Activated CD4-positive, alpha-beta T cell treated with anti-CD3 and anti-CD28 coated beads for 1 hour (primary cell): ENCODE measurements around the gene IGF2BP3.
"Not testable (repeated sequence)": the region's sequence is repeated elsewhere in the genome, so short reads cannot be mapped to it uniquely, and the experiment has no call there.

ENCODE experiments used
- DNase-seq: peaks from one replicate; pipeline ENCODE4 v3.0.0-alpha.2; 2020

Gene IGF2BP3

GRCh38 chr7:23336086-23336485 lies 134.2 kb downstream of the IGF2BP3 start:
- no peak for DNase-seq

GRCh38 chr7:23335621-23336020 lies 134.7 kb downstream of the IGF2BP3 start:
- no peak for DNase-seq

DNA sequence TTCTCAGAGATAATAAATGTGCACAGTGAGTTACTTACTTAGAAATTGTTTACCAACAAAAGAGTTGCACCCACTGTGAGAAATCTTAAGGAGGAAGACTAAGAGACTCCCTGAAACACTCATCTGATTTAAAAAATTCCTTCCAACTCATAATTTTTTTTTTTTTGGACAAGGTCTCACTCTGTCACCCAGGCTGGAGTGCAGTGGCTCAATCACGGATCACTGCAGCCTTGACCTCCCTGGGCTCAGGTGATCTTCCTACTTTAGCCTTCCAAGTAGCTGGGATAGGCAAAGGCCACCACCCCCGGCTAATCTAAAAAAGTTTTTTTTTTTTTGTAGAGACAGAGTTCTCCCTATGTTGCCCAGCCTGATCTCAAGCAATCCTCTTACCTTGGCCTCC lies 135.2 kb downstream of the IGF2BP3 start:
- DNase-seq: no peak

DNA sequence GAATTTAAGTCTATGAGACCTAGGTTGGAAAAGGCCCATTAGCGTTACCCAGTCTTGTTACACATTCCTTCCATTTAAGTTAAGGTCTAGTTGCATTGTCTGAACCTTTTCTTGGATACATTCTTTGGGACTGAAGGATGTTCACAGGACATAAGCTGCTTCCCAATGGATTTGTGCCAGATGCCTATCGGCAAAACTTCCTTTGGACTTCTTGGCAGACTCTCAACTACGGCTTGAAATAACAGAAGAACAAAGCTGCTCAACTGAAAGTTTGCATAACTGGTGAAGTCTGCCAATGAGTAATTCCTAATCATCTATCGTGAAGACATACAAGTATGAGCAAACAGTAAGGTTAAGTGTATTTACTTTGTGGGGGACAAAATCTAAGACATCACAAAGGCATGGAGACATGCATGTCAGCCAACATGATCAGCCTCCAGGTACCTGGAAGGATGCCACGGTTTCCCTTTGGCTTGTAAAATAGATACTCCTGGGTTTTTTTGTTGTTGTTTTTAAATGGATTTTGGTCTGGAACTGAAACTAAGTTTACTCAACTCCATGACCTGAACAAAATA lies 135.7 kb downstream of the IGF2BP3 start:
- DNase-seq: no peak

- no peak for DNase-seq
Observed at GRCh38 chr7:23333671-23334246, 136.5 kb downstream of the IGF2BP3 start.

DNA sequence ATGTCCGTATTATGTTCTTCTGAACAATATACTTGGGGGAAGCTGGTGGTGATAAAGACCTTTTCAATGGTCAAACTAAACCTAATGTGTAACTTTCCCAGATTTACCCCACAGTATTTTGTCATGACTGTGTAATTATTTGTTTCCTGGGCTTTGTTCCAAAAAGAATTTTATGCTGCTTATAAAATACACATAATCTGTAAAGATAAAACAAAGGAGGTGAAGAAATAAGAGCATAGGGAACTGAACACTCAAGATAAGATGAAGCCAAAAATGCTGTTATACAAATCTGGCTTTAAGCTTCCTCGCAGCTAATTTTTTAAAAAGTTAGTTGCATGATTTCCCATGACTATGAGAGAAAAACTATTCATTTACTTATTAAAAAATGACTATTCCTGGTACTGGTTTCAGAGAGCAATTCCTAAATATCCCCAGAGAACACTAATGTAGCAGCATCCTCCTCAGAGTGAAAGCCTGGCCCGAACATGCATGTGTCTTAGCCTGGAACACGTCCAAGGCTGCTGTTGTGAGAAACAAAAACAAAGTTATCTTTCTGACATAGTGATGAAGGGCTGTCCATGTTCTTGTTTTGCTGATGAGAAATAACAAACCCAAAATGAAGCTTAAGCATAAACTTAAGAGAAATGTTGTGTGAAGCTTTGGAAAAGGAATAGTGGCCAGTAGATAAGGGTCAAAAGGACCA lies 137.2 kb downstream of the IGF2BP3 start:
- no peak for DNase-seq

- DNase-seq: no peak
Observed at GRCh38 chr7:23332193-23332592, 138.1 kb downstream of the IGF2BP3 start.

- no peak for DNase-seq
Observed at GRCh38 chr7:23331132-23331531, 139.2 kb downstream of the IGF2BP3 start.

DNA sequence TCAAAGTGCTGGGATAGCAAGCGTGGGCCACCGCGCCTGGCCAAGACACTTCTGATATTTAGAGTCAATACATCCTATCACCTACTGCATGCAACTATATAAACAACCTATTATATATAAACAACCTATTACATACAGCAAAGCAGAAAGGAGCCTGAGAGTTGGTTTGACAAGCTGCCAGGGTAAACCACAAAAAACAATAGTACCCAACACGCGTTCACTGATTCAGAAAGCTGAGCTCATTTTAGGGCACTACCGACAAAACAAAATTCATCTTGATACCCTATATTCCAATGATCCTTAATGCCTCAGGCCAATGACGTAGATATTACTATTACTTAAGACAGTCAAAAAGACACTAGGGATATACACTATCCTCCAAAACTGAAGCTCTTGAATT lies 154.9 kb downstream of the IGF2BP3 start:
- DNase-seq: no peak

DNA sequence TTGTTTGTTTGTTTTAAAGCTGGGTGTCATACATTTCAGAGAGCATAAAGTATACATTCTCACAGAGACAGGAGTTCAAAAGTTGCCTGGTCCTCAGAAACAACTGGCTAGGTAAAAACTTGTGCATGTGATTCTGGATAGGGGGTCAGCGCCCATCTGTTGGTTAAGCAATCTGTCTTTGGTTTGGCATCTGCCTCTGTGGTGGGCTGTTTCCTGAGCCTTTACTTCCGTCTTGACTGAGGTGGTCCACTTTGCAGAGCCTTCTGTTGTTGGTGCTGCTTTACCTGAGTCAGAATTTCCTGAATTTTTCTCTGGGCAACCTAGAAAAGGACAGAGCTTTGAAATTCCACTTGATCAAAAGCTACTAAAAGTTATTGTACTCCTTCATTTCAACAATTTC lies 158.2 kb downstream of the IGF2BP3 start:
- not testable (repeated sequence) for DNase-seq

- no peak for DNase-seq
Observed at GRCh38 chr7:23308754-23309153, 161.5 kb downstream of the IGF2BP3 start.

DNA sequence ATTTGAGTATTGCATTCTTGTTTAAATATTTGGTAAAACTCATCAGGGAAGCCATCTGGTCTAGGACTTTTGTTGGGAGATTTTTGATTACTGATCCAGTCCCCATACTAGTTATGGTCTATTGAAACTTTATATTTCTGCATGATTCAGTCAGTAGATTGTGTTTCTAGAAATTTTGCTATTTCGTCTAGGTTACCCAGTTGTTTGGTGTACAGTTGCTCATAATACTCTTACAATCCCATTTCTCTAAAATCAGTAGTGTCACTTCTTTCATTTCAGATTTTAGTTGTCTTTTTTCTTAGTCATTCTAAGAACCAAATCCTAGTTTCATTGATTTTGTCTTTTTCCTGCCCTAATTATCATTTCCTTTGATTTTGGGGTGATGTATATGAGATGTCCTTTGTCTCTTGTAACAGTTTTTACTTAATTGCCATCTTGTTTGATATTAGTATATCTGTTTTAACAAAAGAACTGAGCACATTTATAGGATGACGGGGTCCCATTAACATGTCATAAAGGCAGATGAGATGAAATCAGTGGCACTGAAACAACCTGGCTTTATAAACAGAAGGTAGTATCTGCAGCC lies 163.3 kb downstream of the IGF2BP3 start:
- DNase-seq: no peak

DNA sequence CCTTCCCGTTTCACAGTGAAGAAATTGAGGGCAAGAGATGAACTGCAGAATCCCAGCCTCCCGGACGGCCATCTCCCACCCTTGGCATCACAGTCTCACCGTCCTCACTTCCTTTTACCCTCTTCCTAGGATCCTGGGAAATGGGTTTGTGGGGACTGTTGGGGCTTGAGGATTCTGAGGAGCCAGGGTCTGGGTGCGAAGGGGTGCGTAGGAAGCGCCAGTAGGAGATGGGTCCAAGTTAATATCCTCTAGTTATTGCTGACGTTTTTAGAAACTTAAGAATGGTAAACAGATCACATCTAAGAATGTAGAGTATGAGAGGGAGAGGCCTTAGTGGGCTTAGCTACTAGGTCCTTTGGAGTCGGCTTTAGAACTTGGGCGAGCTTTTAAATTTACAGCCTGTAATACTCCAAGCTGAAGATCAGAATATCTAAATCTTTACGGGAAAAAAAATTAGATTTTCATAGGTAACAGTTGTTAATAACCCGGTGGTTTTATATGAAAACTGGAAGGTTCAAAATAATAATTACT lies 170.5 kb downstream of the IGF2BP3 start:
- DNase-seq: no peak

GRCh38 chr7:23298885-23299769 lies 171.2 kb downstream of the IGF2BP3 start, which contains the start of gene MALSU1:
MALSU1 (plus strand) TSS chr7:23299339; CDS start chr7:23299353, 14 bp downstream.
- DNase-seq: peak; percentile 94

DNA sequence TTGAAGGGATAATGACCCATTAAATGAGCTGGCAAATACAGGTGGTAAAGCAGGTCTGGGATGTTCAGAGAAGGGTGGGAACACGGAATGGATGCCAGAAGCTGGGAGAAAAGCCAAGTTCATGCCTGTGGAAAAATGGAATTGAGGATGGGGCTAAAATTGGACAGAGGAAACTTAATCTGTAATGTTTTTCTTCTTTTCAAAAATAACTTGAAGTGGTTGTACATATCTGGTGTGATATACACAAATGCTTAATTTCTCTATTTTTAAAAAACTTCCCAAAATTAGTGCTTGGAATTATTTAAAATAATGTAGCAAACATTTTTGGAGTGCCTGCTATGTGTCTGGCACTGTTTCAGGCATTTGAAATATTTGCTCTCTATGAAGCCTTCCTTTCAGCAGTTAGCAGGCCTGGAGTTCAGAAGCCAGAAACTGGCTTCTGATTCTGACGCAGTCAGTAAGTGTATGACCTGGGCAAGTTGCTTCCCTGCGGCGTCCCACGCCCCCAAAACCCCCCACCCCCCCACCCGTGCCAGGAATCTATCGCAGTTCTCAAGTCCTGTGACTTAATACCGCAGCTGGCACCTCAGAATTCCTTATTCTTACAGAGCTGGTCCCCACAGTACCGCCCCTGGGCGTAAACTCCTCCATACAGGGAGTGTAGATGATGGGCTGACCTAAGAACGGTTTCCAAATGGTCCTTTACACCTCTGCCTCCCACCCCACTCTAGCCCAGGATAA lies 172.0 kb downstream of the IGF2BP3 start:
- DNase-seq: no peak

- no peak for DNase-seq
Observed at GRCh38 chr7:23295401-23295697, 174.9 kb downstream of the IGF2BP3 start.

- no peak for DNase-seq
Observed at GRCh38 chr7:23294549-23295400, 175.5 kb downstream of the IGF2BP3 start.

- DNase-seq: no peak
Observed at GRCh38 chr7:23293500-23294073, 176.7 kb downstream of the IGF2BP3 start.

- no peak for DNase-seq
Observed at GRCh38 chr7:23292623-23293022, 177.7 kb downstream of the IGF2BP3 start.

DNA sequence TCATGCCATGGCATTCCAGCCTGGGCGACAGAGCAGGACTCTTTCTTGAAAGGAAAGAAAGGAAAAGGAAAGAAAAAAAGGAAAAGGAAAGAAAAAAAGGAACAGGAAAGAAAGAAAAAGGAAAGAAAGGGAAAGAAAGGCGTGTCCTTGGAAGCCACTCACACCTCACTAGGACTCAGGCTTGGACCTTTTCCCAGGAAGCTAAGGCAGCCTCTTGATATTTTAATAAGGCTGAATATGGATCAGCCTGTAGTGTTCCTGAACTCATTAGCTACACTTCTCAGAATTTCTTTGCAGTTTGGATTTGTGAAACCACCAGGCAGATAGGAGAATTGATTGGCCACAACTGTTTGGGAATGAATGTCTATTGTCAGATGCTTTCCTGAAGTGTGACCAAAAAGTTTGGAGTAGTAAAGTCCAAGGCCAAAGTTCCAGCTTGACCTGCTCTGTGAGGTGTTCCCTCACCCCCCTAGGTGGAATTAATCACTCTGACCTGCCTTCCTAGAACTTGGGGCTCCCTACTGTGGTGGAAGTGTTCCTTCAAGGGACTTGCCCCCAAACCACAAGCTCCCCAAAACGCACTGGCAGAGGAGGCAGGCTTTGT lies 178.2 kb downstream of the IGF2BP3 start:
- DNase-seq: no peak
